IMR-90 (cell line): ENCODE data around the gene LY6G5C. TPM values are rescaled to one million over a fixed set of nuclear protein-coding genes. Genes with fewer than 3 reads are reported as not detected.

ENCODE experiments used
- ATAC-seq: fragments of 200-7000 bp; cut with Tn5 transposase; 2 replicates; pipeline ENCODE4 v1.9.1; 2020; ENCODE audit warnings: low read depth, mild to moderate bottlenecking, moderate library complexity
- BruUV-seq: library from RNA; stranded (reverse); fragments of 400-500 nt; replicated peaks from 2 replicates; lab custom pipeline; 2021; lab: Mats Ljungman, UMichigan
- CTCF ChIA-PET: fragments of 300-600 bp; formaldehyde crosslinking; extraction: SDS; loops from one replicate; lab custom pipeline; 2021; ENCODE audit warnings: antibody characterized with exemption; lab: Yijun Ruan, JAX
- POLR2A ChIA-PET: fragments of 300-600 bp; sonication (Branson Sonifier 250); formaldehyde crosslinking; loops from one replicate; lab custom pipeline; 2022; ENCODE audit warnings: antibody characterized with exemption; ENCODE audit not compliant: unreplicated experiment; lab: Charles Lee
- DNase-seq: peaks from one replicate; pipeline ENCODE4 v3.0.0; 2013
- H2AFZ ChIP-seq: replicated peaks from 2 replicates; pipeline ENCODE3; 2013; ENCODE audit warnings: low read length, mild to moderate bottlenecking; ENCODE audit not compliant: poor library complexity
- H2AK5ac ChIP-seq: 2 replicates; pipeline ENCODE4 v1.6.1; 2013; ENCODE audit warnings: low read depth, low read length, inconsistent platforms
- H2AK9ac ChIP-seq: replicated peaks from 2 replicates; pipeline ENCODE3; 2013; ENCODE audit warnings: mild to moderate bottlenecking, low read depth, low read length, moderate library complexity; ENCODE audit not compliant: poor library complexity
- H2BK120ac ChIP-seq: 2 replicates; pipeline ENCODE4 v1.6.1; 2013; ENCODE audit warnings: low read depth, low read length, inconsistent platforms
- H2BK15ac ChIP-seq: 3 replicates; pipeline ENCODE4 v1.6.1; 2013; ENCODE audit warnings: low read depth, low read length, inconsistent platforms
- H2BK20ac ChIP-seq: 2 replicates; pipeline ENCODE4 v1.6.1; 2013; ENCODE audit warnings: low read depth, mild to moderate bottlenecking, inconsistent platforms, low read length, moderate library complexity
- H2BK5ac ChIP-seq: 2 replicates; pipeline ENCODE4 v1.6.1; 2013; ENCODE audit warnings: mild to moderate bottlenecking, low read depth, low read length, inconsistent platforms; ENCODE audit not compliant: poor library complexity, severe bottlenecking
- H3K14ac ChIP-seq: replicated peaks from 2 replicates; pipeline ENCODE4 v1.6.1; 2013; ENCODE audit warnings: low read depth, low read length, inconsistent platforms
- H3K18ac ChIP-seq: 2 replicates; pipeline ENCODE4 v1.6.1; 2013; ENCODE audit warnings: low read depth, low read length, control low read depth
- H3K23ac ChIP-seq: 2 replicates; pipeline ENCODE4 v1.6.1; 2013; ENCODE audit warnings: low read depth, low read length, inconsistent platforms
- H3K27ac ChIP-seq: 2 replicates; pipeline ENCODE4 v1.5.1; 2013; ENCODE audit warnings: mild to moderate bottlenecking, control low read depth, low read length; ENCODE audit not compliant: insufficient read depth
- H3K27me3 ChIP-seq: 2 replicates; pipeline ENCODE4 v1.6.1; 2013; ENCODE audit warnings: low read length; ENCODE audit not compliant: control insufficient read depth, insufficient read depth
- H3K36me3 ChIP-seq: 2 replicates; pipeline ENCODE4 v1.6.1; 2013; ENCODE audit warnings: low read length, mixed read lengths; ENCODE audit not compliant: control insufficient read depth, insufficient read depth
- H3K4ac ChIP-seq: 2 replicates; pipeline ENCODE4 v1.6.1; 2013; ENCODE audit warnings: low read depth, low read length, inconsistent platforms
- H3K4me1 ChIP-seq: 2 replicates; pipeline ENCODE4 v1.6.1; 2013; ENCODE audit warnings: low read length, mixed read lengths; ENCODE audit not compliant: control insufficient read depth, insufficient read depth
- H3K4me2 ChIP-seq: 2 replicates; pipeline ENCODE4 v1.6.1; 2013; ENCODE audit warnings: low read depth, mild to moderate bottlenecking, control low read depth, low read length, moderate library complexity
- H3K4me3 ChIP-seq: 2 replicates; pipeline ENCODE4 v1.5.1; 2013; ENCODE audit warnings: low read depth, mild to moderate bottlenecking, control low read depth, low read length, moderate library complexity; ENCODE audit not compliant: insufficient read depth
- H3K56ac ChIP-seq: 2 replicates; pipeline ENCODE4 v1.6.1; 2013; ENCODE audit warnings: low read length, inconsistent platforms; ENCODE audit not compliant: insufficient read depth; ENCODE audit errors: extremely low read depth
- H3K79me1 ChIP-seq, 2 experiments: 2 replicates each; pipeline ENCODE4 v1.6.1; 2013; ENCODE audit warnings: low read length in 2 of 2, inconsistent platforms in 1 of 2, low read depth in 1 of 2
- H3K9ac ChIP-seq: 2 replicates; pipeline ENCODE4 v1.6.1; 2013; ENCODE audit warnings: low read depth, low read length, control low read depth
- H3K9me1 ChIP-seq: 2 replicates; pipeline ENCODE4 v1.6.1; 2013; ENCODE audit warnings: low read length, inconsistent platforms; ENCODE audit not compliant: insufficient read depth
- H3K9me3 ChIP-seq: 2 replicates; pipeline ENCODE4 v1.6.1; 2013; ENCODE audit warnings: low read length; ENCODE audit not compliant: control insufficient read depth, insufficient read depth
- H4K20me1 ChIP-seq: 2 replicates; pipeline ENCODE4 v1.6.1; 2013; ENCODE audit warnings: low read length, inconsistent platforms; ENCODE audit not compliant: insufficient read depth
- H4K5ac ChIP-seq: 2 replicates; pipeline ENCODE4 v1.6.1; 2013; ENCODE audit warnings: mild to moderate bottlenecking, low read depth, low read length, control low read depth
- H4K8ac ChIP-seq, 2 experiments: 2 replicates each; pipeline ENCODE4 v1.6.1; 2013; ENCODE audit warnings: low read depth in 2 of 2, low read length in 2 of 2, control low read depth in 1 of 2, inconsistent platforms in 1 of 2
- H4K91ac ChIP-seq: 2 replicates; pipeline ENCODE4 v1.6.1; 2013; ENCODE audit warnings: low read depth, low read length, inconsistent platforms; ENCODE audit not compliant: insufficient read depth
- CTCF ChIP-seq: conservative IDR thresholded peaks from 2 replicates; pipeline ENCODE4 v1.5.1; 2012; ENCODE audit warnings: mild to moderate bottlenecking, low read depth, low read length, improper control_type of control experiment
- RFX5 ChIP-seq: IDR thresholded peaks from 2 replicates; pipeline ENCODE4 v1.8.0; 2012; ENCODE audit warnings: low read depth, mild to moderate bottlenecking, low read length, moderate library complexity
- SMC3 ChIP-seq: fragments of 150-350 bp; IDR thresholded peaks from 2 replicates; pipeline ENCODE4 v1.6.1; 2016; ENCODE audit warnings: low read depth, mild to moderate bottlenecking, antibody characterized with exemption, low read length, moderate library complexity
- WGBS, 2 experiments: methylation state at CpG; one replicate each; pipeline versions ENCODE4 v1.1.5 to v1.1.7; 2013; ENCODE audit warnings: missing lambda C conversion rate in 2 of 2; ENCODE audit not compliant: insufficient read length in 1 of 2; ENCODE audit errors: extremely low coverage in 2 of 2; 5-methylcytosine and 5-hydroxymethylcytosine counted together
- dilution Hi-C: fragments of 300-500 bp; cut with HindIII; formaldehyde crosslinking; loops from one replicate; pipeline ENCODE4 v1.14.3; 2018; ENCODE audit warnings: low sequenced_read_pairs; ENCODE audit not compliant: unreplicated experiment
- in situ Hi-C: fragments of 300-500 bp; cut with MboI; formaldehyde crosslinking; loops from 3 replicates; pipeline ENCODE4 v1.14.3; 2019; ENCODE audit warnings: low sequenced_read_pairs, inconsistent platforms, mixed read lengths
- intact Hi-C: fragments of 100-400 bp; cut with micrococcal nuclease; formaldehyde crosslinking; loops from 2 replicates; pipeline ENCODE4 v1.10.0; 2022
- polyA plus RNA-seq, 3 experiments: library from polyadenylated mRNA; depleted of rRNA; stranded (reverse); fragments of >200 nt; gene quantifications; 2 replicates each; pipeline ENCODE4 v1.2.3, GENCODE V29; 2012; ENCODE audit warnings: low replicate concordance in 1 of 3
- total RNA-seq: library from RNA; depleted of rRNA; stranded (reverse); fragments of >200 nt; gene quantifications from 2 replicates; pipeline ENCODE4 v1.2.3, GENCODE V29; 2012

The LY6G5C gene
- total and polyA plus RNA-seq, 2 of the 4 experiments (the other 2 are of a cell fraction): 0.18 to 2.0 TPM

GRCh38 chr6:31689249-31690110 lies 8.6 kb upstream of the LY6G5C start:
- H4K20me1 ChIP-seq: no peaks in the 10 kb centered on the region
- H2BK120ac ChIP-seq: no peak overlapping the region
- ATAC-seq: peak; percentile 48; the same call in 1 of the 2 replicates
- H4K8ac ChIP-seq: no peak overlapping the region
- no peak overlapping the region for H3K23ac ChIP-seq
- WGBS, 2 experiments: 60% methylated on average over 1 of the region's 11 CpGs; no CpG with 5 or more reads in 1 of the 2 experiments
- H3K18ac ChIP-seq: no peak overlapping the region
- no peaks in the 10 kb centered on the region for H3K27me3 ChIP-seq
- no peaks in the 10 kb centered on the region for H3K4me1 ChIP-seq
- H3K4ac ChIP-seq: no peak overlapping the region
- no peak overlapping the region for H2BK15ac ChIP-seq
- H4K5ac ChIP-seq: no peak overlapping the region
- no peaks in the 10 kb centered on the region for H3K9me1 ChIP-seq
- BruUV-seq: no TSS peak
- ChIA-PET CTCF (interaction anchor here (0.8 kb wide), 1 partner anchor 13 kb away, joined by 3 read pairs; no protein-coding TSS in a partner anchor), POLR2A (no interaction called here)
- dilution Hi-C loops (no loop called here), in situ Hi-C loops (loop anchor here (10.0 kb wide), 2 partner anchors 145 to 255 kb away; partner anchors contain the start of gene CFB), intact Hi-C loops (no loop called here)
- no peak overlapping the region for H2BK5ac ChIP-seq
- no peak overlapping the region for H2AK5ac ChIP-seq
- H2AK9ac ChIP-seq: no peak overlapping the region
- no peak overlapping the region for H3K56ac ChIP-seq
- H3K9ac ChIP-seq: no peak overlapping the region
- no peak overlapping the region for H3K14ac ChIP-seq
- peaks cover 4 to 6% of the 10 kb centered on the region in 2 experiments; a peak in 2 of 4 replicates for H3K79me1 ChIP-seq
- TF ChIP-seq SMC3 (no peak), RFX5 (no peak), CTCF (0 out of 2 replicates have a peak, but pooled peaks have one; percentile 26)
- no peak overlapping the region for H2BK20ac ChIP-seq
- H3K36me3 ChIP-seq: peaks cover 72% of the 10 kb centered on the region
- H3K4me3 ChIP-seq: no peak overlapping the region
- H2AFZ ChIP-seq: no peak overlapping the region
- H3K4me2 ChIP-seq: no peak overlapping the region
- H3K9me3 ChIP-seq: no peaks in the 10 kb centered on the region
- no peak overlapping the region for H3K27ac ChIP-seq
- no peak overlapping the region for H4K91ac ChIP-seq
- no peak for DNase-seq
